ENCODE measurements around the gene HSD17B8. TPM values are rescaled to one million over a fixed set of nuclear protein-coding genes. Genes with fewer than 3 reads are reported as not detected.

The HSD17B8 gene
- total RNA-seq (2022; extraction: Qiagen RNA extraction; ENCODE audit: low read depth) = 11.0 to 16.7 TPM (median 15.5 TPM) in 5 replicates

GRCh38 chr6:33204415-33205190 is at the start of gene HSD17B8:
Gene HSD17B8, plus strand, starts transcription at chr6:33204655. Its CDS starts 14 bp downstream, at chr6:33204669.

GRCh38 chr6:33192105-33192646 is 12.3 kb upstream of the HSD17B8 start, which contains the start of gene COL11A2:
Gene COL11A2, minus strand, starts transcription at chr6:33192467. Its CDS starts 227 bp downstream, at chr6:33192240.

GRCh38 chr6:33200219-33201146 is 4.0 kb upstream of the HSD17B8 start, which contains the start of the genes RXRB and SLC39A7:
Gene RXRB, minus strand, starts transcription at chr6:33200665. Its CDS starts 189 bp downstream, at chr6:33200476.
Gene SLC39A7, plus strand, starts transcription at chr6:33200867. Its CDS starts 379 bp downstream, at chr6:33201246.

GRCh38 chr6:33208091-33208967 is 3.9 kb downstream of the HSD17B8 start, which contains the start of gene RING1:
Gene RING1, plus strand, starts transcription at chr6:33208500. Its CDS starts 323 bp downstream, at chr6:33208823.

Other genes with a start within 250 kb of the HSD17B8 start
- gene BRD2, start 236.1 kb upstream of the HSD17B8 start, total RNA-seq (2022; extraction: Qiagen RNA extraction; ENCODE audit: low read depth) = 116 to 154 TPM (median 131 TPM) in 5 replicates
- gene HLA-DOA, start 195.1 kb upstream of the HSD17B8 start, total RNA-seq (2022; extraction: Qiagen RNA extraction; ENCODE audit: low read depth) = 0.50 TPM in 1 of 5 replicates, not detected in the others
- 0.33 TPM in 1 of 5 replicates, not detected in the others for gene HLA-DPA1, start 131.0 kb upstream of the HSD17B8 start, total RNA-seq (2022; extraction: Qiagen RNA extraction; ENCODE audit: low read depth)
- gene HLA-DPB1, start 128.7 kb upstream of the HSD17B8 start, total RNA-seq (2022; extraction: Qiagen RNA extraction; ENCODE audit: low read depth) = not detected in 5 replicates
- 0.37 to 1.3 TPM (median 0.90 TPM) in 5 replicates for gene COL11A2, start 12.2 kb upstream of the HSD17B8 start, total RNA-seq (2022; extraction: Qiagen RNA extraction; ENCODE audit: low read depth)
- 15.5 to 21.7 TPM (median 20.6 TPM) in 5 replicates for gene RXRB, start 4.0 kb upstream of the HSD17B8 start, total RNA-seq (2022; extraction: Qiagen RNA extraction; ENCODE audit: low read depth)
- gene SLC39A7, start 3.8 kb upstream of the HSD17B8 start, total RNA-seq (2022; extraction: Qiagen RNA extraction; ENCODE audit: low read depth) = 111 to 121 TPM (median 118 TPM) in 5 replicates
- 19.8 to 28.2 TPM (median 25.6 TPM) in 5 replicates for gene RING1, start 3.8 kb downstream of the HSD17B8 start, total RNA-seq (2022; extraction: Qiagen RNA extraction; ENCODE audit: low read depth)
- gene VPS52, start 67.2 kb downstream of the HSD17B8 start, total RNA-seq (2022; extraction: Qiagen RNA extraction; ENCODE audit: low read depth) = 15.8 to 18.0 TPM (median 16.9 TPM) in 5 replicates
- gene RPS18, start 67.4 kb downstream of the HSD17B8 start, total RNA-seq (2022; extraction: Qiagen RNA extraction; ENCODE audit: low read depth) = 2,467 to 2,823 TPM (median 2,760 TPM) in 5 replicates
- 0.30 to 0.75 TPM (median 0.53 TPM) in 5 replicates for gene B3GALT4, start 72.5 kb downstream of the HSD17B8 start, total RNA-seq (2022; extraction: Qiagen RNA extraction; ENCODE audit: low read depth)
- 53.2 to 66.0 TPM (median 58.6 TPM) in 5 replicates for gene WDR46, start 84.6 kb downstream of the HSD17B8 start, total RNA-seq (2022; extraction: Qiagen RNA extraction; ENCODE audit: low read depth)
- gene PFDN6, start 84.9 kb downstream of the HSD17B8 start, total RNA-seq (2022; extraction: Qiagen RNA extraction; ENCODE audit: low read depth) = 102 to 132 TPM (median 118 TPM) in 5 replicates
- gene RGL2, start 94.3 kb downstream of the HSD17B8 start, total RNA-seq (2022; extraction: Qiagen RNA extraction; ENCODE audit: low read depth) = 11.0 to 13.8 TPM (median 13.4 TPM) in 5 replicates
- gene TAPBP, start 109.4 kb downstream of the HSD17B8 start, total RNA-seq (2022; extraction: Qiagen RNA extraction; ENCODE audit: low read depth) = 35.9 to 44.9 TPM (median 39.4 TPM) in 5 replicates
- 2.8 to 4.1 TPM (median 3.2 TPM) in 5 replicates for gene ZBTB22, start 113.1 kb downstream of the HSD17B8 start, total RNA-seq (2022; extraction: Qiagen RNA extraction; ENCODE audit: low read depth)
- gene DAXX, start 118.3 kb downstream of the HSD17B8 start, total RNA-seq (2022; extraction: Qiagen RNA extraction; ENCODE audit: low read depth) = 39.9 to 42.5 TPM (median 41.0 TPM) in 5 replicates
- gene KIFC1, start 187.2 kb downstream of the HSD17B8 start, total RNA-seq (2022; extraction: Qiagen RNA extraction; ENCODE audit: low read depth) = 38.6 to 46.1 TPM (median 44.5 TPM) in 5 replicates
- 12.7 to 17.4 TPM (median 16.2 TPM) in 5 replicates for gene PHF1, start 206.4 kb downstream of the HSD17B8 start, total RNA-seq (2022; extraction: Qiagen RNA extraction; ENCODE audit: low read depth)
- gene CUTA, start 213.5 kb downstream of the HSD17B8 start, total RNA-seq (2022; extraction: Qiagen RNA extraction; ENCODE audit: low read depth) = 161 to 229 TPM (median 209 TPM) in 5 replicates
- gene SYNGAP1, start 215.4 kb downstream of the HSD17B8 start, total RNA-seq (2022; extraction: Qiagen RNA extraction; ENCODE audit: low read depth) = 3.5 to 7.9 TPM (median 4.8 TPM) in 5 replicates
- gene ZBTB9, start 249.9 kb downstream of the HSD17B8 start, total RNA-seq (2022; extraction: Qiagen RNA extraction; ENCODE audit: low read depth) = 10.3 to 12.6 TPM (median 12.2 TPM) in 5 replicates

All from A549 treated with RU486 at 1 μM for 4 hours (cell line).